CD4-positive, alpha-beta T cell (primary cell): ENCODE measurements around the gene TMEM151B. TPM values are rescaled to one million over a fixed set of nuclear protein-coding genes. Genes with fewer than 3 reads are reported as not detected.
A peak's percentile ranks its signal among the peaks of the same experiment; 100 is the strongest.

Experiments
- ATAC-seq: fragments of 200-7000 bp; cut with Tn5 transposase; one replicate; pipeline ENCODE4 v1.10.0; 2022; ENCODE audit warnings: mild to moderate bottlenecking; ENCODE audit not compliant: poor library complexity
- CTCF ChIA-PET: fragments of 350-600 bp; sonication (Branson Sonifier 250); formaldehyde crosslinking; loops from one replicate; lab custom pipeline; 2021; ENCODE audit warnings: antibody characterized with exemption, inconsistent platforms; lab: Charles Lee
- POLR2A ChIA-PET: fragments of 350-600 bp; sonication (Branson Sonifier 250); formaldehyde crosslinking; loops from one replicate; lab custom pipeline; 2021; ENCODE audit warnings: antibody characterized with exemption, inconsistent platforms; lab: Charles Lee
- DNase-seq, 14 experiments: peaks; one replicate each; pipeline ENCODE4 v3.0.0-alpha.2; 2013 to 2020; ENCODE audit warnings: mixed read lengths in 2 of 14
- H3K27ac ChIP-seq, 2 donors: one replicate each; pipeline versions ENCODE4 v1.5.1 to v1.7.0; 2013; ENCODE audit warnings: low read length in 2 of 2, low read depth in 1 of 2, mild to moderate bottlenecking in 1 of 2
- H3K27me3 ChIP-seq, 2 experiments: 1 replicate in 1 of 2; 2 replicates in 1 of 2; pipeline versions ENCODE4 v1.6.1 to v1.7.0; 2013; ENCODE audit warnings: low read length in 2 of 2, control low read depth in 1 of 2, mild to moderate bottlenecking in 1 of 2, moderate library complexity in 1 of 2; ENCODE audit not compliant: insufficient read depth in 2 of 2, control insufficient read depth in 1 of 2
- H3K36me3 ChIP-seq: one replicate; pipeline ENCODE4 v1.6.1; 2013; ENCODE audit warnings: low read length, control low read depth; ENCODE audit not compliant: insufficient read depth
- H3K4me1 ChIP-seq: one replicate; pipeline ENCODE4 v1.6.1; 2013; ENCODE audit warnings: low read length, control low read depth; ENCODE audit not compliant: insufficient read depth
- H3K4me3 ChIP-seq: one replicate; pipeline ENCODE4 v1.5.1; 2013; ENCODE audit warnings: mild to moderate bottlenecking, low read length, moderate library complexity
- H3K9me3 ChIP-seq, 2 experiments: 1 replicate in 1 of 2; 2 replicates in 1 of 2; pipeline versions ENCODE4 v1.6.1 to v1.7.0; 2013; ENCODE audit warnings: low read length in 2 of 2, mild to moderate bottlenecking in 2 of 2, control low read depth in 1 of 2, moderate library complexity in 1 of 2; ENCODE audit not compliant: control insufficient read depth in 1 of 2, insufficient read depth in 1 of 2
- H3K27ac Mint-ChIP-seq: one replicate; pipeline ENCODE4 v1.8.0; 2020; ENCODE audit warnings: mixed read lengths
- H3K27me3 Mint-ChIP-seq: one replicate; pipeline ENCODE4 v1.8.0; 2021; ENCODE audit warnings: mixed read lengths
- H3K36me3 Mint-ChIP-seq: one replicate; pipeline ENCODE4 v1.8.0; 2021; ENCODE audit warnings: low read depth, mixed read lengths
- H3K4me1 Mint-ChIP-seq: one replicate; pipeline ENCODE4 v1.8.0; 2021; ENCODE audit warnings: low read depth, mixed read lengths
- H3K4me3 Mint-ChIP-seq: one replicate; pipeline ENCODE4 v1.8.0; 2020; ENCODE audit warnings: mild to moderate bottlenecking, mixed read lengths
- H3K9me3 Mint-ChIP-seq: one replicate; pipeline ENCODE4 v1.8.0; 2020; ENCODE audit warnings: mixed read lengths
- intact Hi-C, 2 experiments: fragments of 100-400 bp; cut with DNase I in 1 of 2; cut with micrococcal nuclease in 1 of 2; formaldehyde crosslinking; loops; one replicate each; pipeline versions ENCODE4 v1.15.1 to v1.9.0; 2023 to 2025; cut with DNase I, micrococcal nuclease
- total RNA-seq, 174 experiments: library from RNA in 2 of 174; stranded (reverse) in 2 of 174; gene quantifications; one replicate each; pipeline ENCODE4 v1.2.3 and lab custom pipeline; 2021 to 2026
- TF ChIP-seq, protein P1 (sequence below): fragments of 200-600 bp; IDR thresholded peaks from one replicate; pipeline ENCODE4 v1.8.0; 2022; ENCODE audit warnings: antibody characterized with exemption, mild to moderate bottlenecking

TMEM151B gene
- total RNA-seq, 2 experiments from 2014 or later = not detected

DNA sequence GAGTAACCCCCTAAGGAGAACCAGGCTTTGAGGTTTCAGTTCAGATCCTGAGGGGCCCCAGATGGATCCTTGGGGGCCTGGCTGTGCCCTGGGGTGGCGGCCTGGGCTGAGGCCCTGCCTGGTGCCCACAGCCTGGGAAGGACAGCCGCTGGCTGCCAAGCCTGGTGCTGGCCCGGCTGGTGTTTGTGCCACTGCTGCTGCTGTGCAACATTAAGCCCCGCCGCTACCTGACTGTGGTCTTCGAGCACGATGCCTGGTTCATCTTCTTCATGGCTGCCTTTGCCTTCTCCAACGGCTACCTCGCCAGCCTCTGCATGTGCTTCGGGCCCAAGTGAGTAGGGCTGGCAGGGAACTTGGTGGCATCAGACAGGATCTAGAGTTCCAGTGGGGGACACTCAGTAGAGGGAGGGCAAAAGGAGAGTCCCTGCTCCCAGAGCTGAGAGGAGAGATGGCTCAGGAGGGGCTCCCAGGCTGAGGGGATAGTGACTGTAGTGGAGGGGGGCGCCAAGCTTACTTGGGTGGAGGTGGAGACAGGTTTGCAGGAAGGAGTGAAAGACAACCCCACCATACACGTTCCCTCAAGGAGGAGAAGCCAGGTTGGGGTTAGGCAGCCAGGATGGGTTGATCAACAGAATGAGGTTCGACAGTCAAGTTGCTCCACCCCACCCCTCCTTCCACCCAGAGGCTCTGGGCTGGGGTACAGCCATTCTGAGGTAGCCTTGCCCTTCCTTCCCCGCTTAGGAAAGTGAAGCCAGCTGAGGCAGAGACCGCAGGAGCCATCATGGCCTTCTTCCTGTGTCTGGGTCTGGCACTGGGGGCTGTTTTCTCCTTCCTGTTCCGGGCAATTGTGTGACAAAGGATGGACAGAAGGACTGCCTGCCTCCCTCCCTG is 37.3 kb upstream of the TMEM151B start:
- Mint-ChIP-seq H3K4me3 (no peak overlapping the region), H3K36me3 (no peaks in the 10 kb centered on the region), H3K4me1 (peaks cover 8% of the 10 kb centered on the region), H3K9me3 (no peaks in the 10 kb centered on the region), H3K27me3 (no peaks in the 10 kb centered on the region), H3K27ac (no peak overlapping the region)
- Histone ChIP-seq H3K27me3 (no peaks in the 10 kb centered on the region), H3K9me3 (no peaks in the 10 kb centered on the region), H3K4me1 (peaks cover 15% of the 10 kb centered on the region), H3K36me3 (no peaks in the 10 kb centered on the region), H3K27ac (no peak overlapping the region), H3K4me3 (no peak overlapping the region)
- ATAC-seq (no peak), DNase-seq (no peak)
- intact Hi-C loops = no loop called here
- POLR2A ChIA-PET = no interaction called here
- CTCF ChIA-PET = no interaction called here
- TF ChIP-seq, protein P1, sequence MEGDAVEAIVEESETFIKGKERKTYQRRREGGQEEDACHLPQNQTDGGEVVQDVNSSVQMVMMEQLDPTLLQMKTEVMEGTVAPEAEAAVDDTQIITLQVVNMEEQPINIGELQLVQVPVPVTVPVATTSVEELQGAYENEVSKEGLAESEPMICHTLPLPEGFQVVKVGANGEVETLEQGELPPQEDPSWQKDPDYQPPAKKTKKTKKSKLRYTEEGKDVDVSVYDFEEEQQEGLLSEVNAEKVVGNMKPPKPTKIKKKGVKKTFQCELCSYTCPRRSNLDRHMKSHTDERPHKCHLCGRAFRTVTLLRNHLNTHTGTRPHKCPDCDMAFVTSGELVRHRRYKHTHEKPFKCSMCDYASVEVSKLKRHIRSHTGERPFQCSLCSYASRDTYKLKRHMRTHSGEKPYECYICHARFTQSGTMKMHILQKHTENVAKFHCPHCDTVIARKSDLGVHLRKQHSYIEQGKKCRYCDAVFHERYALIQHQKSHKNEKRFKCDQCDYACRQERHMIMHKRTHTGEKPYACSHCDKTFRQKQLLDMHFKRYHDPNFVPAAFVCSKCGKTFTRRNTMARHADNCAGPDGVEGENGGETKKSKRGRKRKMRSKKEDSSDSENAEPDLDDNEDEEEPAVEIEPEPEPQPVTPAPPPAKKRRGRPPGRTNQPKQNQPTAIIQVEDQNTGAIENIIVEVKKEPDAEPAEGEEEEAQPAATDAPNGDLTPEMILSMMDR = no peak

DNA sequence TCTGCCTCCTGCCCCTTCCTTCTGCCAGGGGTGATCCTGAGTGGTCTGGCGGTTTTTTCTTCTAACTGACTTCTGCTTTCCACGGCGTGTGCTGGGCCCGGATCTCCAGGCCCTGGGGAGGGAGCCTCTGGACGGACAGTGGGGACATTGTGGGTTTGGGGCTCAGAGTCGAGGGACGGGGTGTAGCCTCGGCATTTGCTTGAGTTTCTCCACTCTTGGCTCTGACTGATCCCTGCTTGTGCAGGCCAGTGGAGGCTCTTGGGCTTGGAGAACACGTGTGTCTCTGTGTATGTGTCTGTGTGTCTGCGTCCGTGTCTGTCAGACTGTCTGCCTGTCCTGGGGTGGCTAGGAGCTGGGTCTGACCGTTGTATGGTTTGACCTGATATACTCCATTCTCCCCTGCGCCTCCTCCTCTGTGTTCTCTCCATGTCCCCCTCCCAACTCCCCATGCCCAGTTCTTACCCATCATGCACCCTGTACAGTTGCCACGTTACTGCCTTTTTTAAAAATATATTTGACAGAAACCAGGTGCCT is 36.6 kb upstream of the TMEM151B start:
- TF ChIP-seq, protein P1 = no peak
- CTCF ChIA-PET = no interaction called here
- H3K27me3 ChIP-seq = no peaks in the 10 kb centered on the region
- no peak overlapping the region for H3K4me3 ChIP-seq
- peaks cover 8% of the 10 kb centered on the region for H3K4me1 Mint-ChIP-seq
- no peaks in the 10 kb centered on the region for H3K9me3 ChIP-seq
- H3K9me3 Mint-ChIP-seq = no peaks in the 10 kb centered on the region
- no peak overlapping the region for H3K27ac ChIP-seq
- intact Hi-C loops = no loop called here
- no peaks in the 10 kb centered on the region for H3K36me3 Mint-ChIP-seq
- POLR2A ChIA-PET = no interaction called here
- no peak for ATAC-seq
- peaks cover 18% of the 10 kb centered on the region for H3K4me1 ChIP-seq
- no peaks in the 10 kb centered on the region for H3K36me3 ChIP-seq
- no peak overlapping the region for H3K27ac Mint-ChIP-seq
- H3K27me3 Mint-ChIP-seq = no peaks in the 10 kb centered on the region
- DNase-seq = no peak
- H3K4me3 Mint-ChIP-seq = no peak overlapping the region

DNA sequence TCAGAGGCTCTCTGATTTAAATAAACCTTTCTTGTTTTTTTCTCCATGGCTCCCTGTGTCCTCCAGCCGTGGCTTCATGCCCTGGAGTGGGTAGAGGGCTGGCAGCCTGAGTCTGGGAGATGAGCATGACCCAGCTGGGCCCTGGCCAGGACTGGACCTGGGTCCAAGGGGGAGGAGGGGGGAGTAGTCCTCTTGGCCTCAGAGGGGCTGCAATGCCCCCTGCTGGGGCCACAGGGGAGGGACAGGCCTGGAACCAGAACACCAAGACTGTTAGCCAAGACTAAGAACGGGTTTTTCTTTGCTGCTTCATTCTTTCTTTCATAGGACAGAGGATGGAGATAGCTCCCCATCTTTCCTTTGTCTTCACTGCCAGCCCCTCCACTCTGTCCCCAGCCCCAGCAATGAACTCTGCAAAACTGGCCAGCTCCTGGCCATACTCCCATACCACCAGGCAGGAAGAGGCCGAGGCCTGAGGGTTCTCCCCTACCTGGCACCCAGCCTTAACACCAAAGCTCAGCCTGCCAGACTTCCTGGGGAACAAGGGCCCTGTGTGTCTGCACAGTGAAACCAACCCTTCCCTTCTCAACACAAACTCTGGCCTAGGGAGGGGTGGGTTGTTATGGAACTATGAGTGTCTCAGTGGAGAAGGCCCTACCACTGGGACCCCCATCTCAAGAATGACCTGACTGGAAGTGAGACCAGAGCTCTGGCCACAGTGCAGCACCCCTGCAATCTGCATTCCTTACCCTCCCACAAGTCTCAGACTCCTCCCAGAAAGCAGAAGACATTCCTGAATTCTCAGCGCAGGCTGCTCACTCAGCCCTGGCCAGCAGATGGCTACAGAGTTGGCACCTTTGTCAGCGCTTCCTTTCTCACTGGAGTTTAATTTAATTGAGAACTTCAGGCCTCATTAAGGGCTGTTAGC is 35.9 kb upstream of the TMEM151B start:
- ATAC-seq (no peak), DNase-seq (no peak)
- H3K27me3 ChIP-seq = no peaks in the 10 kb centered on the region
- peaks cover 18% of the 10 kb centered on the region for H3K4me1 ChIP-seq
- Mint-ChIP-seq H3K9me3 (no peaks in the 10 kb centered on the region), H3K36me3 (no peaks in the 10 kb centered on the region), H3K4me3 (no peak overlapping the region), H3K27ac (no peak overlapping the region), H3K4me1 (peaks cover 8% of the 10 kb centered on the region), H3K27me3 (no peaks in the 10 kb centered on the region)
- TF ChIP-seq, protein P1 = peak; percentile 22
- no peaks in the 10 kb centered on the region for H3K9me3 ChIP-seq
- intact Hi-C loops = loop anchor here in 1 of 2 experiments (5.0 kb wide), 1 partner anchor 137 kb away; no protein-coding TSS in a partner anchor
- no peaks in the 10 kb centered on the region for H3K36me3 ChIP-seq
- H3K27ac ChIP-seq = no peak overlapping the region
- ChIA-PET CTCF (interaction anchor here (1.0 to 1.5 kb wide), 2 partner anchors 11 to 79 kb away, joined by 3 to 4 read pairs; partner anchors contain the start of genes AARS2 and SLC29A1), POLR2A (interaction anchor here (4.4 kb wide), 1 partner anchor 12 kb away, joined by 65 read pairs; the partner anchor contains the start of gene HSP90AB1)
- H3K4me3 ChIP-seq = no peak overlapping the region
